ENCODE measurements around the gene SDHA. TPM values are rescaled to one million over a fixed set of nuclear protein-coding genes. Genes with fewer than 3 reads are reported as not detected.

The SDHA gene
- polyA plus RNA-seq, 3 donors: 55.0 to 98.0 (median 91.5) TPM

- 84% methylated on average over 8 of the region's 12 CpGs for WGBS (ENCODE audit: insufficient coverage)
- Histone ChIP-seq H3K79me2 (ENCODE audit: insufficient read depth, low read length) (no peaks in the 10 kb centered on the region), H3K27me3 (ENCODE audit: control insufficient read depth in 2 of 2, insufficient read depth in 2 of 2, low read length in 2 of 2) (no peaks in the 10 kb centered on the region), H3K27ac (ENCODE audit: low read depth in 1 of 2, low read length in 2 of 2) (no peak overlapping the region), H3K9me3 (replicated peaks in 1 of 2; ENCODE audit: control insufficient read depth in 1 of 2, insufficient read depth in 1 of 2, low read length in 2 of 2) (no peaks in the 10 kb centered on the region), H3K4me3 (replicated peaks in 1 of 3; ENCODE audit: low read depth in 2 of 3, low read length in 3 of 3) (no peak overlapping the region), H2AFZ (ENCODE audit: insufficient read depth, low read depth, low read length, poor library complexity, severe bottlenecking) (no peak overlapping the region), H3K9ac (ENCODE audit: insufficient read depth, low read length, poor library complexity, severe bottlenecking) (no peak overlapping the region), H3K4me2 (replicated peaks; ENCODE audit: extremely low read depth, low read length, poor library complexity, severe bottlenecking) (no peak overlapping the region), H4K20me1 (ENCODE audit: insufficient read depth, low read length) (no peaks in the 10 kb centered on the region), H3K4me1 (ENCODE audit: control insufficient read depth in 1 of 2, insufficient read depth in 2 of 2, low read length in 2 of 2) (no peaks in the 10 kb centered on the region), H3K36me3 (replicated peaks in 1 of 2; ENCODE audit: control insufficient read depth in 1 of 2, insufficient read depth in 2 of 2, low read length in 2 of 2) (no peaks in the 10 kb centered on the region)
- H3K36me3 Mint-ChIP-seq: no peaks in the 10 kb centered on the region
- intact Hi-C loops (cut with micrococcal nuclease): no loop called here
- no peaks in the 10 kb centered on the region for H3K4me1 Mint-ChIP-seq
- no peak overlapping the region for H3K4me3 Mint-ChIP-seq
- peaks cover 0 to 8% (median 2%) of the 10 kb centered on the region in 3 donors for H3K27me3 Mint-ChIP-seq (ENCODE audit: low read depth in 3 of 3)
- no peaks in the 10 kb centered on the region for H3K9me3 Mint-ChIP-seq
- TF ChIP-seq CTCF (IDR thresholded peaks at IDR 0.05): no peak
- no peak overlapping the region for H3K27ac Mint-ChIP-seq
- no peak for DNase-seq
Observed at GRCh38 chr5:182126-182525, 36.0 kb upstream of the SDHA start.

GRCh38 chr5:184471-184870 is 33.6 kb upstream of the SDHA start:
- Histone ChIP-seq H3K36me3 (replicated peaks in 1 of 2; ENCODE audit: control insufficient read depth in 1 of 2, insufficient read depth in 2 of 2, low read length in 2 of 2) (no peaks in the 10 kb centered on the region), H3K9me3 (replicated peaks in 1 of 2; ENCODE audit: control insufficient read depth in 1 of 2, insufficient read depth in 1 of 2, low read length in 2 of 2) (no peaks in the 10 kb centered on the region), H3K27ac (ENCODE audit: low read depth in 1 of 2, low read length in 2 of 2) (no peak overlapping the region), H2AFZ (ENCODE audit: insufficient read depth, low read depth, low read length, poor library complexity, severe bottlenecking) (no peak overlapping the region), H3K79me2 (ENCODE audit: insufficient read depth, low read length) (no peaks in the 10 kb centered on the region), H4K20me1 (ENCODE audit: insufficient read depth, low read length) (no peaks in the 10 kb centered on the region), H3K4me2 (replicated peaks; ENCODE audit: extremely low read depth, low read length, poor library complexity, severe bottlenecking) (no peak overlapping the region), H3K9ac (ENCODE audit: insufficient read depth, low read length, poor library complexity, severe bottlenecking) (no peak overlapping the region), H3K4me3 (replicated peaks in 1 of 3; ENCODE audit: low read depth in 2 of 3, low read length in 3 of 3) (no peak overlapping the region), H3K4me1 (ENCODE audit: control insufficient read depth in 1 of 2, insufficient read depth in 2 of 2, low read length in 2 of 2) (peaks cover 0 to 3% of the 10 kb centered on the region in 2 donors), H3K27me3 (ENCODE audit: control insufficient read depth in 2 of 2, insufficient read depth in 2 of 2, low read length in 2 of 2) (no peaks in the 10 kb centered on the region)
- no peak for TF ChIP-seq CTCF (IDR thresholded peaks at IDR 0.05)
- H3K4me3 Mint-ChIP-seq: no peak overlapping the region
- no peak for DNase-seq
- peaks cover 6% of the 10 kb centered on the region for H3K4me1 Mint-ChIP-seq
- intact Hi-C loops (cut with micrococcal nuclease): no loop called here
- WGBS (ENCODE audit: insufficient coverage): 90% methylated on average over 3 of the region's 7 CpGs
- H3K9me3 Mint-ChIP-seq: no peaks in the 10 kb centered on the region
- H3K36me3 Mint-ChIP-seq: no peaks in the 10 kb centered on the region
- H3K27ac Mint-ChIP-seq: no peak overlapping the region
- H3K27me3 Mint-ChIP-seq (ENCODE audit: low read depth in 3 of 3): peaks cover 5 to 8% (median 7%) of the 10 kb centered on the region in 3 donors

Measured in CD14-positive monocyte (primary cell).